Mucosa of descending colon (tissue), 3 donors: ENCODE data around the gene SVEP1. TPM values are rescaled to one million over a fixed set of nuclear protein-coding genes. Genes with fewer than 3 reads are reported as not detected.
"Not testable (repeated sequence)": the region's sequence is repeated elsewhere in the genome, so short reads cannot be mapped to it uniquely, and the experiment has no call there.

Experiments
- ATAC-seq: fragments of 200-7000 bp; cut with Tn5 transposase; one replicate; pipeline ENCODE4 v1.9.1; 2020; ENCODE audit warnings: mild to moderate bottlenecking, moderate library complexity
- DNase-seq, 3 donors: peaks; one replicate each; pipeline ENCODE4 v3.0.0-alpha.2; 2020
- H3K36me3 ChIP-seq: fragments of 200-600 bp; one replicate; pipeline ENCODE4 v1.8.0; 2021; ENCODE audit warnings: low read depth, mild to moderate bottlenecking
- H3K4me1 ChIP-seq: fragments of 200-600 bp; one replicate; pipeline ENCODE4 v1.8.0; 2021; ENCODE audit warnings: low read depth, mild to moderate bottlenecking
- H3K4me3 ChIP-seq: fragments of 200-600 bp; one replicate; pipeline ENCODE4 v1.8.0; 2021; ENCODE audit warnings: mild to moderate bottlenecking
- H3K9me3 ChIP-seq: fragments of 200-600 bp; one replicate; pipeline ENCODE4 v1.8.0; 2021; ENCODE audit warnings: mild to moderate bottlenecking
- intact Hi-C, 2 donors: fragments of 100-400 bp; cut with DNase I in 1 of 2; cut with micrococcal nuclease in 1 of 2; formaldehyde crosslinking; loops; one replicate each; pipeline versions ENCODE4 v1.11.0 to v1.11.1; 2022; cut with DNase I, micrococcal nuclease
- total RNA-seq, 3 donors: library from RNA; stranded (reverse); fragmentation: NEBNext Ultra II Directional in 2 of 3; extraction: Animal tissue kit (Norgen Biotek cat#: 25700) in 2 of 3; gene quantifications; one replicate each; pipeline versions ENCODE4 v1.2.1 to v1.2.4, GENCODE V29; 2021 to 2023
- TF ChIP-seq, protein P1 (sequence below): fragments of 200-600 bp; IDR thresholded peaks from one replicate; pipeline ENCODE4 v1.8.0; 2022; ENCODE audit warnings: antibody characterized with exemption, mild to moderate bottlenecking
- donor health status: DM: no; HTN: no; CAD: no; lungs with moderate emphysema.
- donor health status: DM: no; HTN: no; CAD: no.
- donor health status: DM: no; HTN: yes; CAD: no.

Gene SVEP1
- total RNA-seq, 3 donors from 2014 or later = 3.6 to 20.4 (median 12.0) TPM

DNA sequence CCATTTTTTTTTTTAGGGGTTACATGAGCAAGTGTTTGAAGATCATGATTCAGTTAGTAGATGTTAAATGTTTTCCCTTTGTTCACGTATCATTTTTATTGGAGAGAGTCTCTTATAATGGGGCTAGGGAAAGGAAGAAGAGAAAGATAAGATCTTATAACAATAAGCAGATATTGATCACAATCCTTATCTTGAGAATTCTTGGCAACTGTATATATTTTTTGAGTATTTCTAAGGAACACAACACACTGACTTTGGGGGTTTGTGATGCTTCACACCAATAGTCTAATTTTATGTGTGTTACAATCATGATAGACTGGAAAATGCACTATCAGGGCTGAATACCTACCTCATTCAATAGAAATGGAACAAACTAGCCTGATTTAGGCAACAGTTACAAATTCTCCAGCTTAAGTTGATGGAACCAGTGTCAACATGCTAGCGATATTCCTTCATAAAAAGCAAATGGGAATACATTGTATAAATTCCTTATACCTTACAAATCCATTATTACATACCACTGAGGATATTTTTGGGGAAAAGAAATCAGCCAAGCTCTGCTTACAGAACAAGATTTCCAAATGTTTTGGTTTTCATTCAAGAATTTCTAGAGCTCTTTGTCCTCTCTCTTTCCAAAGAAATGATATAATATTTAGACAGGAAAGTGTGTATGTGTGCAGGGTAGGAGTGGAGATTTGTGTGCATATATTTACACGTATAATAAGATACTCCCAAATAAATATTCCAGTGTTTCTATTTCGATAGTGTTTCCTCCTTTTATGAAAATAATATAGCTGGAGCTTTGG lies 41.5 kb downstream of the SVEP1 start:
- no peak for ATAC-seq
- H3K36me3 ChIP-seq = no peaks in the 10 kb centered on the region

DNA sequence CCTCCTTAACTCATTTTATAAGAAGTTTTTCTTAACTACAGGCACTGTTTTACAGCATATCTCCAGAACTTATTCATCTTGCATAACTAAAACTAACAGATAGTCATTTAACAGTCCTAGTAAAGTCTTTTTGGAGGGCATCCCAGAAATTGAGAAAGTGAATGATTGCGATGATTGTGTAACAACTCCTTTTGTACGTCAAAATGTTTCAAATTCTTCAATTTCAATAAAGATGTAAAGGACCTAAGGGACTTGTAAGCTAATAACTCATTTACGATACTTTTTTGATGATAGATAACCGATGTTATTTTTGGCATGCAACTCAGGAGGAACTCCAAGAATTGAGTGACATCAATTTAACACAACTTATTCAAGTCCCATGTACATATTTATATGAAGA lies 42.7 kb downstream of the SVEP1 start:
- TF ChIP-seq, protein P1, sequence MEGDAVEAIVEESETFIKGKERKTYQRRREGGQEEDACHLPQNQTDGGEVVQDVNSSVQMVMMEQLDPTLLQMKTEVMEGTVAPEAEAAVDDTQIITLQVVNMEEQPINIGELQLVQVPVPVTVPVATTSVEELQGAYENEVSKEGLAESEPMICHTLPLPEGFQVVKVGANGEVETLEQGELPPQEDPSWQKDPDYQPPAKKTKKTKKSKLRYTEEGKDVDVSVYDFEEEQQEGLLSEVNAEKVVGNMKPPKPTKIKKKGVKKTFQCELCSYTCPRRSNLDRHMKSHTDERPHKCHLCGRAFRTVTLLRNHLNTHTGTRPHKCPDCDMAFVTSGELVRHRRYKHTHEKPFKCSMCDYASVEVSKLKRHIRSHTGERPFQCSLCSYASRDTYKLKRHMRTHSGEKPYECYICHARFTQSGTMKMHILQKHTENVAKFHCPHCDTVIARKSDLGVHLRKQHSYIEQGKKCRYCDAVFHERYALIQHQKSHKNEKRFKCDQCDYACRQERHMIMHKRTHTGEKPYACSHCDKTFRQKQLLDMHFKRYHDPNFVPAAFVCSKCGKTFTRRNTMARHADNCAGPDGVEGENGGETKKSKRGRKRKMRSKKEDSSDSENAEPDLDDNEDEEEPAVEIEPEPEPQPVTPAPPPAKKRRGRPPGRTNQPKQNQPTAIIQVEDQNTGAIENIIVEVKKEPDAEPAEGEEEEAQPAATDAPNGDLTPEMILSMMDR = no peak
- Histone ChIP-seq H3K4me1 (no peaks in the 10 kb centered on the region), H3K4me3 (no peak overlapping the region), H3K9me3 (no peaks in the 10 kb centered on the region), H3K36me3 (no peaks in the 10 kb centered on the region)
- ATAC-seq (no peak), DNase-seq (no peak)
- intact Hi-C loops = no loop called here

More for the DNA sequence above, 41.5 kb downstream of the SVEP1 start:
- no peak for DNase-seq
- H3K9me3 ChIP-seq = no peaks in the 10 kb centered on the region
- no peaks in the 10 kb centered on the region for H3K4me1 ChIP-seq
- H3K4me3 ChIP-seq = no peak overlapping the region
- TF ChIP-seq, protein P1 = no peak
- intact Hi-C loops = no loop called here

DNA sequence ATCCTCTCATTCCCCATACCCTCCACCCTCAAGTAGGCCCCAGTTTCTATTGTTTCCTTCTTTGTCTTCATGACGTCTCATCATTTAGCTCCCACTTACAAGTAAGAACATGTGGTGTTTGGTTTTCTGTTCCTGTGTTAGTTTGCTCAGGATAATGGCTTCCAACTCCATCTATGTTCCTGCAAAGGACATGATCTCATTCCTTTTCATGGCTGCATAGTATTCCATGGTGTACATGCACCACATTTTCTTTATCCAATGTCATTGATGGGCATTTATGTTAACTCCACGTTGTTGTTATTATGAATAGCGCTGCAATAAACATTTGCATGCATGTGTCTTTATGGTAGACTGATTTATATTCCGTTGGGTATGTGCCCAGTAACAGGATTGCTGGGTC lies 45.4 kb downstream of the SVEP1 start:
- H3K36me3 ChIP-seq, H3K4me3 ChIP-seq, H3K4me1 ChIP-seq, DNase-seq, intact Hi-C loops, H3K9me3 ChIP-seq, ATAC-seq: not testable (repeated sequence)

DNA sequence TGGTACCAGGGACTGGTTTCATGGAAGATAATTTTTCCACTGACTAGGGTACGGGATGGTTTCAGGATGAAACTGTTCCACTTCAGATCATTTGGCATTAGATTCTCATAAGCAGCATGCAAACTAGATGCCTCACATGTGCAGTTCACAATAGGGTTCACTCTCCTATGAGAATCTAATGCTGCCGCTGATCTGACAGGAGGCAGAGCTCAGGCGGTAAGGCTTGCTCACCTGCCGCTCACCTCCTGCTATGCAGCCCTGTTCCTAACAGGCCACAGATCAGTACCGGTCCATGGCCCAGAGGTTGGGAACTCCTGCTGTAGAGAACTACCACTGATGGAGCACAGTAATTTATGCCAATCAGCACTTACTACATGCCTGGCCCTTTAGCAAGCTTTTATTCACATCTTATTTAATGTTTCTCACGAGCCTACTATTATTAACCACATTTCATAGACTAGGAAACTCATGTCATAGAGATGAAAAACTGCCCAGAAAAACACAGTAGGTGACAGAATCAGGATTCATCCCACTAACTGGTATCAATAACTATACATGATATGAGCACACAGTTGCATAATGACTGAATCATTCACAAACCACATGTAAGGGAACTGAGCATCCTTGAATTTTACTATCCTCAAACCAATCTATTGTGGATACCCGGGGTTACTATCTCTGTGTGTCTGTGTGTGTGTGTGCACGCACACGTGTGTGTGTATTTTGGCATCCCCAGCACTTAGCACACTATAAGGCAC lies 46.5 kb downstream of the SVEP1 start:
- intact Hi-C loops = no loop called here
- Histone ChIP-seq H3K4me1 (no peaks in the 10 kb centered on the region), H3K36me3 (no peaks in the 10 kb centered on the region), H3K4me3 (no peak overlapping the region), H3K9me3 (no peaks in the 10 kb centered on the region)
- no peak for DNase-seq
- no peak for ATAC-seq
- TF ChIP-seq, protein P1 = no peak

DNA sequence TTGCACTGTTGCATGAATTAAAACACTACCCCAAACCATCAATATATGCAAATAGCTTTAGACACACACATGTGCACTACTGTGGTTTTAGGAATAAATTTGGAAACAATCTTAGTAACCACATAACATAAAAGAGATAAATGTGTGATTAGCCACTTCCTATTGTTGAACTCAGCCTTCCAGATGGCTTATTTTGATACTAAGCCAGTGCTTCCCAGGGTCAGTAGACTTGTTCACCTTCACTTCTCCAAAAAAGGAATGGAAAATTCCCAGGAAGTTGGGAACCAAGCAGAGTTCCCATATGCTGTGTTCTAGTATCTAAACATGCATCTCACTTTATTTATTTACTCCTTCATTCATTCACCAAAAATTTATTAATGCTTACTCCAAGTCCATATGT lies 47.8 kb downstream of the SVEP1 start:
- H3K4me1 ChIP-seq = no peaks in the 10 kb centered on the region
- intact Hi-C loops = no loop called here
- TF ChIP-seq, protein P1 = no peak
- DNase-seq = no peak
- no peaks in the 10 kb centered on the region for H3K36me3 ChIP-seq
- H3K4me3 ChIP-seq = no peak overlapping the region
- no peaks in the 10 kb centered on the region for H3K9me3 ChIP-seq
- ATAC-seq = no peak

DNA sequence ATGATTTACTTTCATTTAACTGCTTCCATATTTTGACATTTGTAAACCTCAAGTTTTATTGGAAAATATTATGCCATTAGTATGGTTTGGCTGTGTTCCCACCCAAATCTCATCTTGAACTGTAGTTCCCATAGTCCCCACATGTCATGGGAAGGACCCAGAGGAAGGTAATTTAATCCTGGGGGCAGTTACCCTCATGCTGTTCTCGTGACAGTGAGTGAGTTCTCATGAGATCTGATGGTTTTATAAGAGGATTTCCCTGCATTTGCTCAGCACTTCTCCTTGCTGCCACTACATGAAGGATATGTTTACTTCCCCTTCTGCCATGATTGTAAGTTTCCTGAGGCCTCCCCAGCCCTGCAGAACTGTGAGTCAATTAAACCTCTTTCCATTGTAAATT lies 48.3 kb downstream of the SVEP1 start:
- H3K4me3 ChIP-seq, H3K36me3 ChIP-seq, DNase-seq, H3K4me1 ChIP-seq, H3K9me3 ChIP-seq, ATAC-seq, intact Hi-C loops: not testable (repeated sequence)
